G401 (cell line): ENCODE measurements around the gene CADM2. TPM values are rescaled to one million over a fixed set of nuclear protein-coding genes. Genes with fewer than 3 reads are reported as not detected.

ENCODE experiments used
- DNase-seq: peaks from one replicate; pipeline ENCODE4 v3.0.0-alpha.2; 2015; ENCODE audit warnings: low spot score
- in situ Hi-C: cut with HindIII; loops from 2 replicates; pipeline ENCODE4 v1.10.0; 2016; ENCODE audit warnings: low sequenced_read_pairs, mixed read lengths
- total RNA-seq: library from RNA; depleted of rRNA; stranded (reverse); fragments of >200 nt; shearing (Covaris generic); gene quantifications from 2 replicates; pipeline ENCODE4 v1.2.3, GENCODE V29; 2014

Gene CADM2
- total RNA-seq, 1 experiment from 2014 or later, result not detected

GRCh38 chr3:85377115-85377514, 418.3 kb downstream of the CADM2 start:
- in situ Hi-C loops, result no loop called here
- DNase-seq, result no peak

- in situ Hi-C loops, result no loop called here
- DNase-seq, result no peak
Measured at GRCh38 chr3:85384372-85384771, 425.6 kb downstream of the CADM2 start.

GRCh38 chr3:85387913-85388505, 429.2 kb downstream of the CADM2 start:
- in situ Hi-C loops, result no loop called here

GRCh38 chr3:85394424-85394823, 435.6 kb downstream of the CADM2 start:
- in situ Hi-C loops, result no loop called here
- no peak for DNase-seq

More at GRCh38 chr3:85387913-85388505, 429.2 kb downstream of the CADM2 start:
- peak; percentile 90 for DNase-seq

- in situ Hi-C loops, result no loop called here
- DNase-seq, result no peak
Measured at GRCh38 chr3:85397434-85397833, 438.6 kb downstream of the CADM2 start.

GRCh38 chr3:85426121-85426520, 467.3 kb downstream of the CADM2 start:
- in situ Hi-C loops, result no loop called here

GRCh38 chr3:85427467-85427866, 468.7 kb downstream of the CADM2 start:
- in situ Hi-C loops, result no loop called here

More at GRCh38 chr3:85426121-85426520, 467.3 kb downstream of the CADM2 start:
- DNase-seq, result no peak

GRCh38 chr3:85432081-85432480, 473.3 kb downstream of the CADM2 start:
- no peak for DNase-seq
- in situ Hi-C loops, result no loop called here

More at GRCh38 chr3:85427467-85427866, 468.7 kb downstream of the CADM2 start:
- DNase-seq, result no peak

- no peak for DNase-seq
- in situ Hi-C loops, result no loop called here
Measured at GRCh38 chr3:85433319-85433718, 474.5 kb downstream of the CADM2 start.

GRCh38 chr3:85455561-85456200, 496.9 kb downstream of the CADM2 start:
- in situ Hi-C loops, result no loop called here
- no peak for DNase-seq

- no peak for DNase-seq
- in situ Hi-C loops, result no loop called here
Measured at GRCh38 chr3:85474241-85474640, 515.5 kb downstream of the CADM2 start.

GRCh38 chr3:85475346-85475745, 516.6 kb downstream of the CADM2 start:
- no peak for DNase-seq
- in situ Hi-C loops, result no loop called here

- in situ Hi-C loops, result no loop called here
- DNase-seq, result peak; percentile 34
Measured at GRCh38 chr3:85476891-85477495, 518.2 kb downstream of the CADM2 start.

GRCh38 chr3:85481411-85482212, 522.8 kb downstream of the CADM2 start:
- in situ Hi-C loops, result no loop called here
- DNase-seq, result no peak

GRCh38 chr3:85482213-85482490, 523.4 kb downstream of the CADM2 start:
- DNase-seq, result no peak
- in situ Hi-C loops, result no loop called here

GRCh38 chr3:85483986-85484385, 525.2 kb downstream of the CADM2 start:
- no peak for DNase-seq
- in situ Hi-C loops, result no loop called here

GRCh38 chr3:85487375-85487774, 528.6 kb downstream of the CADM2 start:
- in situ Hi-C loops, result no loop called here

GRCh38 chr3:85495602-85496001, 536.8 kb downstream of the CADM2 start:
- no peak for DNase-seq
- in situ Hi-C loops, result no loop called here

More at GRCh38 chr3:85487375-85487774, 528.6 kb downstream of the CADM2 start:
- no peak for DNase-seq

- no peak for DNase-seq
- in situ Hi-C loops, result no loop called here
Measured at GRCh38 chr3:85498177-85498576, 539.4 kb downstream of the CADM2 start.
